ENCODE results near the gene NNT. TPM values are rescaled to one million over a fixed set of nuclear protein-coding genes. Genes with fewer than 3 reads are reported as not detected.

Gene NNT
- total RNA-seq, 1 donor from 2014 or later = 67.3 TPM

- no peak overlapping the region for H3K27ac Mint-ChIP-seq
- no peak for TF ChIP-seq CTCF (IDR thresholded peaks at IDR 0.05; ENCODE audit: unreplicated experiment)
- peaks cover 5% of the 10 kb centered on the region for H3K36me3 Mint-ChIP-seq (ENCODE audit: insufficient read depth)
Observed at GRCh38 chr5:43648499-43649124, 45.6 kb downstream of the NNT start.

DNA sequence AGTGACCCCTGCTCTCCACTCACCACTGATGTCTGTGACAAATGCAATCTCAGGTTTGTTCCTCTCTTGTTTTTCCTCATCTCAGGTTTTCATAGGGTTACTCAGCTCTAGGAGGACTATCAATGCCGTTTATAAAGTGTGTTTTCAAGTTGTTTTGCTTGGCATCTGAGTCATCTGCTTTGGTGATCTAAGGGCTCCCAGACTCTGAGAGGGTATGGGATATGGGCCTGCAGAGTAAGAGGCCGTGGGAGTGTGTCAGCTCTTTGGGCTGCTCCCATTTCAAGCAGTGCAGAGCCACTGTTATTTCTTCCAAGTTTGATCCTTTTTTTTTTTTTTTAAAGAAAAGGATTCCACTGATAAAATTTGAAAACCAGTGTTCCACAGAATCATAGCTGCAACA is 46.3 kb downstream of the NNT start:
- Mint-ChIP-seq H3K27ac (no peak overlapping the region), H3K4me3 (ENCODE audit: low read depth) (no peak overlapping the region), H3K27me3 (no peaks in the 10 kb centered on the region), H3K4me1 (ENCODE audit: low read depth) (no peaks in the 10 kb centered on the region), H3K36me3 (ENCODE audit: insufficient read depth) (peaks cover 5% of the 10 kb centered on the region), H3K9me3 (ENCODE audit: low read depth) (no peaks in the 10 kb centered on the region)
- TF ChIP-seq CTCF (IDR thresholded peaks at IDR 0.05; ENCODE audit: unreplicated experiment) = no peak
- no peak for DNase-seq (ENCODE audit: low spot score, unreplicated experiment)

More at GRCh38 chr5:43648499-43649124, 45.6 kb downstream of the NNT start:
- H3K27me3 Mint-ChIP-seq = no peaks in the 10 kb centered on the region
- no peak for DNase-seq (ENCODE audit: low spot score, unreplicated experiment)
- H3K4me3 Mint-ChIP-seq (ENCODE audit: low read depth) = no peak overlapping the region
- no peaks in the 10 kb centered on the region for H3K4me1 Mint-ChIP-seq (ENCODE audit: low read depth)
- no peaks in the 10 kb centered on the region for H3K9me3 Mint-ChIP-seq (ENCODE audit: low read depth)

DNA sequence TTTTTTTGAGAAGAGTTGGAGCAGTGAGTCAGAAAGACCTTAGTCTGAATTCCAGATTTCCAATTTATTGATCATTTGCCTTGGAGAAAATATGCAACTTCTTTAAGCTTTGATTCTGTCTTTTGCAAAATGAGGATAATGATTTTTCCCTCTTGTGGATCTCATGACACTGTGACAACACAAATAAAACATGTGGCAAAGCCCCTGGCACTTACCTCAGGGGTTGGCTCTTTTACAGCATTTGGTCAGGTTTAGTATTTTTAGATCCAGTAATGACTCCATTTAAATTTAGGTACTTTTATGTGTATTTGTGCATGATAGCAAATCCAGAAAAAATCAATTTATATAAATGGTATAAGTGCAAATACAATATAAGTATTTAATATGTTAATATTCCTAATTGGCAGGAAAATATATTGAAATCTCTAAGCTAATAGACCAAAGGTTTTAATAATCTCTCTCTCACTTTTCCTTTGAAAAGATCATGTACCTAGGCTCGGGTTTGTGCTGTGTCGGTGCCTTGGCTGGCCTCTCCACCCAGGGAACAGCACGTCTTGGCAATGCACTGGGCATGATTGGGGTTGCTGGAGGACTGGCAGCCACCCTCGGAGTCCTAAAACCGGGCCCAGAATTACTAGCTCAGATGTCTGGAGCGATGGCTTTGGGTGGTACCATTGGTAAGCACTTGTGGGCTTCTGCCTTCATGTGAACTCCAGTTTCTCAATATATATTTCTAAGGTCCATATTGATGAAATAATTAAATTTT is 49.7 kb downstream of the NNT start:
- Mint-ChIP-seq H3K4me1 (ENCODE audit: low read depth) (no peaks in the 10 kb centered on the region), H3K27me3 (no peaks in the 10 kb centered on the region), H3K27ac (no peak overlapping the region), H3K4me3 (ENCODE audit: low read depth) (no peak overlapping the region), H3K36me3 (ENCODE audit: insufficient read depth) (peaks cover 7% of the 10 kb centered on the region), H3K9me3 (ENCODE audit: low read depth) (no peaks in the 10 kb centered on the region)
- DNase-seq (ENCODE audit: low spot score, unreplicated experiment) = no peak
- no peak for TF ChIP-seq CTCF (IDR thresholded peaks at IDR 0.05; ENCODE audit: unreplicated experiment)

DNA sequence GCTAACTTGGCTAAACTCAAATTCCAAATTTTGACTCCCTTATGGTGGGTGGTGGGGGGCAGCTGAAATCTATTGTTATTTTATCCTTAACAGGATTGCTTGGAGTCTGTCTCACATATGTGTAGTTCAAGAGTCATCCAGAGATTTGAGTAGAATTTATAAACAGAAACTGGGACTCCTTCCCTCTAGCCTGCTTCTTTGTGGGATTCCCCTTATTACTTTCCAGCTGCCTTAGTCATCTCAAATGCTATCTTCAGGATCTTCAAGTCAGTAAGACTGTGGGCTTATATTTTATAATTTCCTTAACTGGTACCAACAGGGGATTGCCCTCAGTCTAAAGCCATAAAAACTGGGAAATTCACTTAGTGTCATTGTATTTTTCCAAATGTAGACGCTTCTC is 55.5 kb downstream of the NNT start:
- no peak overlapping the region for H3K4me3 Mint-ChIP-seq (ENCODE audit: low read depth)
- peaks cover 17% of the 10 kb centered on the region for H3K36me3 Mint-ChIP-seq (ENCODE audit: insufficient read depth)
- no peak for DNase-seq (ENCODE audit: low spot score, unreplicated experiment)
- no peaks in the 10 kb centered on the region for H3K27me3 Mint-ChIP-seq
- no peak overlapping the region for H3K27ac Mint-ChIP-seq
- H3K4me1 Mint-ChIP-seq (ENCODE audit: low read depth) = no peaks in the 10 kb centered on the region
- no peak for TF ChIP-seq CTCF (IDR thresholded peaks at IDR 0.05; ENCODE audit: unreplicated experiment)
- no peaks in the 10 kb centered on the region for H3K9me3 Mint-ChIP-seq (ENCODE audit: low read depth)

- Mint-ChIP-seq H3K4me1 (ENCODE audit: low read depth) (no peaks in the 10 kb centered on the region), H3K4me3 (ENCODE audit: low read depth) (no peak overlapping the region), H3K27me3 (no peaks in the 10 kb centered on the region), H3K27ac (no peak overlapping the region), H3K9me3 (ENCODE audit: low read depth) (no peaks in the 10 kb centered on the region), H3K36me3 (ENCODE audit: insufficient read depth) (peaks cover 18% of the 10 kb centered on the region)
- TF ChIP-seq CTCF (IDR thresholded peaks at IDR 0.05; ENCODE audit: unreplicated experiment) = no peak
- DNase-seq (ENCODE audit: low spot score, unreplicated experiment) = no peak
Observed at GRCh38 chr5:43659075-43659474, 56.1 kb downstream of the NNT start.
